ENCODE data around the gene RGS19.

DNA sequence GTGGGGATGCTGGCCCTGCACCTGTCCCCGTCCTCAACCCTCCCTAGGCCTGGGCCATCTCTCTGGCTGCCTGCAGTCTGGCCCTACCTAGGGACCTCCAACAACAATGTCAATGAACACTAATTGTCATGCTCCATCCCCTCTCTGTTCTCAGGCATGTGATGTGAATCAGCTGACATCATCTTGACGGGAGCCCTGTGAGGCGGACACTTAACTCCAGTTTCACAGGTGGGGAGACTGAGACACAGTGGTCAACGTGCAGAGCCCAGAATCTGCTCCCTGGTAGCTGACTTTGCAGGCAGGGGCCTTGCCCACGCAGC lies 17.1 kb downstream of the RGS19 start:
- TF ChIP-seq CTCF (IDR thresholded peaks at IDR 0.05) (no peak), POLR2A (IDR thresholded peaks at IDR 0.05) (no peak)
